GM19328 (cell line): Measurements from ENCODE around the gene FBXO42.

Source experiments
- ATAC-seq: cut with Tn5 transposase; IDR thresholded peaks from one replicate; pipeline ENCODE4 v1.9.1; 2021; ENCODE audit warnings: mild to moderate bottlenecking, moderate library complexity; ENCODE audit not compliant: unreplicated experiment

The FBXO42 gene

DNA sequence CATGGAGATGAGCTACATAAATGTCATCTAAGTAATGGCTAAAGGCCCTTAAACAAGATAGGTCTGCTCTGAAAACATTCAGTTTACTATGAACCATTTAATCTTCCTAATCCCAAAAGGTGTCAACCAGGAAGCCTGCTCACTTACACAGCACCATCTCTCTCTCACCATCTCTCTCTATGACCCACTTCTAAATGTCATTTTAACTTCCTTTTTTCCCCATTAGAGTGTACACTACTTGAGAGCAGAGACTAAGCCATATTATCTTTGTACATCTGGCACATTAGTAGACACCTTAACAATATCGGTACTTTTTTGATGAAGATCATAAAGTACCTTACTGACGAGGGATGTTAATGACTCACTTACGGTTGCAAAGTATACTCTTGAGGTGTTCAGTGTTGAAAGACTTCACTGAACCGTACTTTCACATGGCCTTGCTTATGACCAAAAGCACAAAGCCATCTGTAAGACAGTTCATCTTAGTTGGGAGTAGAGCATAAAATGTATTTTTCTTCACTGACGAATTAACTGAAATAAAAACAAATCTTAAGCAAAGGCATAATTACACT lies 25.4 kb downstream of the FBXO42 start:
- no peak for ATAC-seq

DNA sequence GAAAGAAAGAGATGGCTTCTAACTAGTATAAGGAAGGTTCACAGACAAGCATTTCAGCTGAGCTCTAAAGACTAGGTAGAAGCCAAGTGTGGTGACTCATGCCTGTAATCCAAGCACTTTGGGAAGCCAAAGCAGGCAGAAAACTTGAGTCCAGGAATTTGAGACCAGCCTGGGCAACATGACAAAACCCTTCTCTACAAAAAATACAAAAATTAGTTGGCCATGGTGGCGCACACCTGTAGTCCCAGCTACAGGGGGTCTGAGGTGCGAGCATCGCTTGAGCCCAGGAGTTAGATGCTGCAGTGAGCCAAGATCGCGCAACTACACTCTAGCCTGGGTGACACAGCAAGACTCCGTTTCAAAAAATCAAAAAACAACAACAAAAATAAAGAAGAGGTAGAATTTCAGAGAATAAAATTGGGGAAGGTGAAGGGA lies 27.8 kb downstream of the FBXO42 start:
- no peak for ATAC-seq

DNA sequence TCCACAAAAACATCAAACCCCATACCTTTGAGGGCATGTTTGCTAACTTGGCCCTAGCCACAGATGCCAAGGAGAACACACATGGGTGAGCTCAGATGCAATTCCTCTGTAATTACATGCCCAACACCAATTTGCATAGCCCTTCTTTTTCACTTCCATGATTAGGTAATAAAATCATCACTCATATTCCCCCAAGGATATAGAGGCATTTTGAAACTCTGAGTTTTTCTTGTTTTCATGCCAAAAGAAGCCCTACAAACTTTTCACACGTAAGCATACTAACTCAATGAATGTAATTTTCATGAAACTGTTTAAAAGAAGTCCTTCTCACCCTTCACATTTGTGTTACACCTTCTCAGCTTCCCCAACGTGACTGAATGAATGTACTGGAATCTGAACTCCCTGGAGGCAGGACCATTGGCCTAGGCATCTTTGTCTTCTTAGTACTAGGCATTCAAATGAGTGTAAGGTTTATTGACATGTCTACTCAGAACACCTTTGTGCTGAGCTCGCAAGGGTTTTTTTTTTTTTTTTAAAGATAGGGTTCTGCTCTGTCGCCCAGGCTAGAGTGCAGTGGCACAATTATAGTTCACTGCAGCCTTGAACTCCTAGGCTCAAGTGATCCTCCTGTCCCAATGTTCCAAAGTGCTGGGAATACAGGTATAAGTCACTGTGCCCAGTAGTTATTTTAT lies 31.0 kb downstream of the FBXO42 start:
- no peak for ATAC-seq

DNA sequence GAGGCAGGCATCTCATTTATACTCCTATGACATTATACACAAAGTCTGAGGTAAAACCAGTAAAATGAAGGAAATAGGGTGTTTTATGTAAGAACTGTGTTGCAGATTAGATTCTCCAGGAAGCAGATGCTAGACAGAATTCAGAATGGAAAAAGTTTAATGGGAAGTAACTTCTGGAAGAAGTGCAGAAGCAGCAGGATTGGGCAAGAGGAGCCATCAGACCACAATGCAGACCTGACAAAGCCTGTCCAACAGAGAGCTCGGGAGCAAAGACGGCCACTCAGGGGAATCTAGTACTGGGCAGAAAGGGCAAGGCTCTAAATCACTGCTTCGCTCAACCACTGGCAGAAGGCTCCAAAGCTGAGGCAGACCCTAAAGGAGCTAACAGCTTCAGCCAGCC lies 33.7 kb downstream of the FBXO42 start:
- no peak for ATAC-seq

DNA sequence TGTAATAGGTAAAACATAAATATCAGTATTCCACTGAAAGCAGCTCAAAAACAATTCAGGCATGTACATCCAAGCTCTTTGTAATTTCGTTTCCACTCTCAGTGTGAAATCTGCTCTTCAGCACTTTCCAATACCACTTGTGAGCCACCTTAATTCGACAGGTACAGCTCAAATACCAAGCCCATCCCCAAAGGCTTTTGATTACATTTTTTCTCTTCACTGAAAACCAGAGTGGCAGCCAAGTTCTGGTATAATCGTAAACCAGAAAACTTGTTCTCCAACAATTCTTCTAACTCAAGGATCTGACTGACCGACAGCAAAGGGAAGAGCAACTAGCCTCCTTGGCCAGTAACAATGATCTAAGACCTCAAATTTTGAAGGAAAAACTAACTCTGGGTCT lies 36.8 kb downstream of the FBXO42 start:
- ATAC-seq = no peak

DNA sequence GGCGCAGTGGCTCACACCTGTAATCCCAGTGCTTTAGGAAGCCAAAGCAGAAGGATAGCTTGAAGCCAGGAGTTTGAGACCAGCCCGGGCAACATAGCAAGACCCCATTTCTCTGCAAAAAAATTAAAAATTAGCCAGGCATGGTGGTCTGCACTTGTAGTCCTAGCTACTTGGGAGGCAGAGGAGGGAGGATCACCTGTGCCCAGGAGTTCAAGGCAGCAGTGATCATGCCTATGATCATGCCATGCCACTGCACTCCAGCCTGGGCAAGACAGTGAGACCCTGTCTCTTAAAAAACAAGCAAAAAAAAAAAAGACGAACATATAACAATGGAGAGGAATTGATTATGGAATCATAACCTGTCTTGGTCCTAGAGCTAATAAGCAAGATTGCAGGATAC lies 45.1 kb downstream of the FBXO42 start:
- no peak for ATAC-seq

DNA sequence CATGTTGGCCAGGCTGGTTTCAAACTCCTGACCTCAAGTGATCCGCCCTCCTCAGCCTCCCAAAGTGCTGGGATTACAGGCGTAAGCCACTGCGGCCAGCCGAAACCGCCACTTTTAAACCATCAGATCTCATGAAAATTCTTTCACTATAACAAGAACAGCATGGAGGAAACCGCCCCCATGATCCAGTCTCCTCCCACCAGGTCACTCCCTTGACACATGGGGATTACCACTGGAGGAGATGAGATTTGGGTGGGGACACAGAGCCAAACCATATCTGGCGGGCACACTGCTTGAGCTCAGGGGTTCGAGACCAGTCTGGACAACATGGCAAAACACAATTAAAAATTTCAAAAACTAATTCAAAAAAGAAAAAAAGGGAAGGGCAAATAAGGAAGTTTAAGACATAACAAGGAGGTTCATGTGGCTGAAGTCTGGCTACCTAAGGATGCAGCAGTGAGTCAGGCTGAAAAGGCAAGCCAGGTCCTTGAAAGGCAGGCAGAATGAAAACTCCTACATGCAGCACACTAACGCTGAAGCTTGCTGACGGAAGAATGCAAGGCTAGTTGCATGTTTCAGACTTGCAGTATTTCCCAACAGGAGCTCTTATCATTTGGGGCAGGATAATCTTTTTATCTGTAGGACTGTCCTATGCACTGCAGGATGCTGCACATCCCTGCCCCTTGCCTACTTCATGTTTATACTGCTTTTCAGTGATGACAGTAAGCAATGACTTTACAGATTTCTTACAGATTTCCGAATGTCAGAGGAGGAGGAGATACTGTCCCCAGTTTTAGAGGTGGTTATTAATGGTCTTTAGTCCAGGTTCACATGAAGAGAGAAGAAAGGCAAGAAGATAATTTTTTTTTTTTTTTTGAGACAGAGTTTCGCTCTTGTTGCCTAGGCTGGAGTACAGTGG lies 49.3 kb downstream of the FBXO42 start:
- no peak for ATAC-seq

DNA sequence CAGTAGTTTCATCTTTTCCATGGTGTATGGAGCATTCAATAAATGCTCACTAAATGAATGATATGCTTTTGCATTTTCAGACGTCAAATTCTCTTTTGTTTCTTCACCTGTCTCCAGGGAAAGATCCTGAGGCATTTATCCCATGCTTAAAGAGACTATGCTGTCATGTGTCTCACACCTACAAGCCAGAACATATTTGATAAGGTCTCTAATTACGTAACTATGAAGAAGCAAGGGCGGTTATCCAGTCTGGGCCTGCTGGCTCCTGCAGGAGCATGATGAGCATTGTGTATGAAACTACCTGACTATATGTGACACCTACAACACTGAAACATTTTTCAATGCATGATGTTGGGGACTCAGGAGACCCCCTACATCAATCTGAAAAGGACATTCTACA lies 51.8 kb downstream of the FBXO42 start:
- ATAC-seq = no peak

DNA sequence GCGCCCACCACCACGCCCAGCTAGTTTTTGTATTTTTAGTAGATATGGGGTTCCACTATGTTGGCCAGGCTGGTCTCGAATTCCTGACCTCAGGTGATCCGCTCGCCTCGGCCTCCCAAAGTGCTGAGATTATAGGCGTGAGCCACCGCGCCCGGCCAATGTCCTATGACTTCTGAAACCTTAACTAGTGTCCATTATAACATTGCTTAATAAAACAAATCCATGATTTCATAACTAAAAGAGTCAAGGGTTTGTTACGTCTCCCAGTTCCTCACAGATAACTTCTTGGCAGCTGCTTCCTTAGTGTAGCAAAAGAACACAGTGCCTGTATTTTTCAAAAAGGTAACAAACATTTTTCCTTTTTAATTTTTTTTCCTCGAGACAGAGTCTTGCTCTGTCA lies 53.6 kb downstream of the FBXO42 start:
- ATAC-seq = no peak

DNA sequence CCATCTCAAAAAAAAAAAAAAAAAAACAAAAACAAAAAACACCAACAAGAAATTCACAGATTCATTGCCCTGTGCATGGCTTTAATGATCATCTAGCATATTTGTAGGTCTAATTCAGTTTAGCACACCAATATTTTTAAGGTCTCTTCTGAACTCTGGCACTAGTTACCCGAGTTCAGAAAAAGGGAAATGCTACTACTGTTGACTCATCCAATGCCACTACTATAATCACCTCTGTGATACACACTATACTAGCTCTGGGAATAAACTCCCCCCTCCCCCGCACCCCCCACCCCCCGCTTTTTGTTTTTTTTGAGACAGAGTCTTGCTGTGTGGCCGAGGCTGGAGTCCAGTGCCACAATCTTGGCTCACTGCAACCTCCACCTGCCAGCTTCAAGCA lies 55.6 kb downstream of the FBXO42 start:
- ATAC-seq = no peak

DNA sequence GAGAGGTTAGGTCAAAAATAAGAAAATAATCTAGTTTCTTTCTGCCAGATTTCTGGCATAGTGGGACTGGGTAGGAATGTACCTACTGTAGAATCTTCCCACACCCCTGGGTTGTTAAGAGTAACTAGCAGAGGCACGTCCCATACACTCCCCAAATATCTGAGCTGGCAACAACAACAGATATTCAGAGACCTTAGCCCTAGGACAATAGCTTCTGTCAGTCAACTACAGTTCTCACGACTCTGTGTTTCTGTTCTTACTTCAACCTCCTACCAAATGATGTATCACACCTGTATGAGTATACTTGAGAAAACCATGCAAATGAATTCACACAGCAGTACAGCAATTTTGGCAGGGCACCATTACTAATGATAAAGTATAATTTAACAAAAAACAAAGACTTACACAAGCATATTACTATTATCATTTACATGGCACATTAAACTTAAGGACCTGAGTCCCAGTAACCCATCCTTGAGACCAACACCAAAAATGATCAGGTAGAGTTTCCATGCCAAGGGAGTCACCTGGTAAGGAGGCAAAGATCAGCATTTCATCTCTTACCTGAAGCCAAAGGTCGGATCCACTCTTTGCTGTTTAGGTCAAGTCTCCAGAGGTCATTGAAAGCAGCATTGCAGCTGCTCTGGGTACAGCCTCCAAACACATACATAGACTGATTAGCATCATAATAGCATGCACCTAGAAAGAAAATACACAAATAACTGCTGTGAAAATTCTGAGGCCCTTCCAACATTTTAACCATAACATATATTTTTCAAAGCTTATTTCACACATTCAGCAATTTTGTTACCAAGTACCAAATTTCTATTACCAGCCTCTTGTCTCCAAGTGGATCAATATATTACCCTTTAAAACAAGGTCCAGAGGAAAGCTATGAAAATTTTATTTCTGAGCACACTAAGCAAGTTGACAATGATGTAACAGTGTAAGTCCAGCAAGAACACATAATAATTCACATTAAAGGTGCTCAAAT lies 57.8 kb downstream of the FBXO42 start:
- ATAC-seq = no peak

DNA sequence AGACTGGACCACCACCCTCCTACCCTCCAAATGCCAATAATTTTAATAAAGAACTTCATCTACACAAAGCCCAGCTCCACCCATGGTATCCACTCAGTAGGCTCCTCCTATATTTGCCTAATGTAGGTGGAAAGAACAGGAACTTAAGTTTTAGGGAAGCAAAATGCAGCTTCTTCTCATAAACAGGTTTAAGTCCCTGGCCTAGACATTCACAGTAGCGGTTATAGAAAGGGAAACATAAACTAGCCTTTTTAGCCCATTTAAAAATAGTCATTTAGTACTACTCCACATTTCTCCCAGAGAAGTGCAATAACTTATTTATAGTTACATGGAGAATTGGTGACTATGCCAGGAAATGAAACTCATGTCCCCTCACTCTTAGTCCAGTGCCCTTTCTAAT lies 58.7 kb downstream of the FBXO42 start:
- no peak for ATAC-seq

DNA sequence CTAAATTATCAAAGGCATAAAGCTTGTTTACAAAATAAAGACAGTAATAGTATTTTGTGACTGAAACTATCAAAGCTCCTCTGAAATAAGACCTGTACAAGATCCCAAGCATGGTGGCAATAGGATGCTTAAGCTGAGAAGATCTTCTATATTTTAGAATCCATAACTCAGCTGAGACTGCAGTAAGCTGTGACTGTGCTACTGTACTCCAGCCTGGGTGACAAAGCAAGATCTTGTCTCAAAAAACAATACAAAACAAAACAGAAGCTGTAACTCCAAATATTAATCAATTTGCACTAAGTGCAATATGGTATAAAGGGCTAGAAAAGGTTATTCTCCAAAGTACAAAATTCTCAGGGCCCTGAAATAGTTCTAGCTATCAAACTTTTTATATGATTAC lies 59.5 kb downstream of the FBXO42 start:
- no peak for ATAC-seq

DNA sequence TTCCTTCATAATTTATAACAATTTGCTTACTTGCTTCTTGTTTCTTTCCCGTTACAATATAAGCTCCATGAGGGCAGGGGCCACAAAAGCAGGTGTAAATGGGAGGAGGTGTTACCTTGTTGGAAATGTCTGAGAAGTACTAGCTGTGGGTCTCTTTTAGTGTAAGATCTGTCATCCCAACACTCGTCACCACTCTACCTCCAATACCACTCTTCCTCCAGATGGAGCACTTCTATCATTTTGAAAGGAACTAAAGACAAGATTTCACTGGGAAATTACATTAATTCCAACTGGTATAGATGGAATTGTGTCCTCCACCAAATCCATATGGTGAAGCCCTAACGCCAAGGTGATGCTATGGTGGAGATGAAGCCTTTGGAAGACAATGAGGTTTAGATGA lies 62.3 kb downstream of the FBXO42 start:
- no peak for ATAC-seq

DNA sequence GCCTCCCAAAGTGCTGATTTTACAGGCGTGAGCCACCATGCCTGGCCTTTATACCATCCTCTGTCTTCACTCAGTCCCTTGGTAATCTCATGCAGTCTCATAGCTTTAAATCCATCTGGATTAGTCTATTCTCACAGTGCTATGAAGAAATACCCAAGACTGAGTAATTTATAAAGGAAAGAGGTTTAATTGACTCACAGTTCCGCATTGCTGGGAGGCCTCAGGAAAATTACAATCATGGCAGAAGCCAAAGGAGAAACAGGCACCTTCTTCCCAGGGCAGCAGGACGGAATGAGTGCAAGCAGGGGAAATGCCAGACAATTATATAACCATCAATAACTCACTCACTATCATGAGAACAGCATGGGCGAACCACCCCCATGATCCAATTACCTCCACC lies 66.2 kb downstream of the FBXO42 start:
- ATAC-seq = no peak

DNA sequence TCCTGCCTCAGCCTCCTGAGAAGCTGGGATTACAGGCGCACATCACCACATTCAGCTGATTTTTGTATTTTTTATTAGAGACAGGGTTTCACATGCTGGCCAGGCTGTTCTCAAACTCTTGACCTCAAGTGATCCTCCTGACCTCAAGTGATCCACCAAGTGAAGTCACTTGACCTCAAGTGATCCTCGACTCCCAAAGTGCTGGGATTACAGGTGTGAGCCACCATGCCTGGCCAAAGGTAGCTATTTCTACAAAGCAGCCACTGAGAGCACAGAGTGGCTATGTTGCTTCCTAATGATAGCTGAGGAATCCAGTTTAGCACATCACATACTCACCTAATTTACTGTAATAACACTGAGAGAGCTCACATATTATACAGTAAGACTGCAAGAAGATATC lies 70.5 kb downstream of the FBXO42 start:
- no peak for ATAC-seq

DNA sequence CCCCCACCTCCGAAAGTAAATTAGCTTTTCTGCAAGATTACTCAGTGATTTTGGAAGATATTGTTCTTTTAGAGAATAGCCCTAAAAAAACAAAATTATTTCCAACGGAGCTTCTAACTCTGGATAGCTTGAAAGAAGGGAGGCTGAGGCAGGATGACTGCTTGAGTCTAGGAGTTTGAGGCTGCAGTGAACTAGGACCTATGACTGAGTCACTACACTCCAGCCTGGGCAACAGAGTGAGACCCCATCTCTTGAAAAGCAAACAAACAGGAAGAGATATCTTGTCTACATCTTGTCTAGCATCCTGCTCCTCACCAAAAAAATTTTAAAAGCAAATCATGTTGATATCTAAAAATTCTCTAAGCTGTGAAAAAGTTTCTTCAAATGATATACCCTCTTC lies 73.1 kb downstream of the FBXO42 start:
- no peak for ATAC-seq

DNA sequence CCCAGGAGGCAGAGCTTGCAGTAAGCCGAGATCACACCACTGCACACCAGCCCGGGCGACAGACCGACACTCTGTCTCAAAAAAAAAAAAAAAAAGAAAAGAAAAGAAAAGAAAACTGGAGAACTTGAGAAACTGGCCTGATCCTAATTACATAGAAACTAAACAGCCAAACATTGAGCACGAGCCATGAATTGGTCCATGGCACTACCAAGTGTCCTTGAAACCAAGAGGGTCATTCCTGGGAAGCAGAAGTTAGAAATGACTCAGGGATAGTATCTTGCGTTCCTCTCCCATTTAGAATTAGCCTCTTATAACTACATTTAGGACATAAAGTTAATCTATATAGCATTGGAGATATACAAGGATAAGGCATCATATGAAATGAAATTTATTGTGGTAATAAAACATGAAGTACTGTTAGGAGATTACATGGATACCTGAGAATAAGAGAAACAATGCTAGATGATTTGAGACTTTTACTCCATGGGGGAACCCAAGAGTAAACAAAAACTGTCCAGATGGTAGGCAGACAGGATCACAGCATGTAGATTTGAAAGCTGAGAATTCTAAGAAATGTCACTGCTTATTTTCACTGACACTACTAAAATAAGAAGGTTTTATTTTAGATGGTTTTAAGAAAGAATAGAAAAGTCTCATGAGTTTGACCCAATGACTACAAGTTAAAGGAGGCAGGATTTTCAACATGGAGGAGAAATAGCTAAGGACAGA lies 75.8 kb downstream of the FBXO42 start:
- no peak for ATAC-seq

DNA sequence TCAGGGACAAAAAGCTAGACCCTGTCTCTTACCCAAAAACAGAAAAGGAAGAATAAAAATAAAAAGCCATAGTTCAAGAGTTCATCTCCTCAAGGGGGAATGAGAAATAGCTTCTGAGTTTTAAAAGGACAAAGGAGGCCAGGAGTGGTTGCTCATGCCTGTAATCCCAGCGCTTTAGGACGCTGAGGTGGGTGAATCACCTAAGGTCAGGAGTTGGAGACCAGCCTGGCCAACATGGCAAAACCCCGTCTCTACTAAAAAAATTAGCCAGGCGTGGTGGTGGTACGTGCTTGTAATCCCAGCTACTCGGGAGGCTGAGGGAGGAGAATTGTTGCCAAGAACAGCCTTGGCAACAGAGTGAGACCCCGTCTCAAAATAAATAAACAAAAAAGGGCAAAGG lies 76.7 kb downstream of the FBXO42 start:
- ATAC-seq = no peak

DNA sequence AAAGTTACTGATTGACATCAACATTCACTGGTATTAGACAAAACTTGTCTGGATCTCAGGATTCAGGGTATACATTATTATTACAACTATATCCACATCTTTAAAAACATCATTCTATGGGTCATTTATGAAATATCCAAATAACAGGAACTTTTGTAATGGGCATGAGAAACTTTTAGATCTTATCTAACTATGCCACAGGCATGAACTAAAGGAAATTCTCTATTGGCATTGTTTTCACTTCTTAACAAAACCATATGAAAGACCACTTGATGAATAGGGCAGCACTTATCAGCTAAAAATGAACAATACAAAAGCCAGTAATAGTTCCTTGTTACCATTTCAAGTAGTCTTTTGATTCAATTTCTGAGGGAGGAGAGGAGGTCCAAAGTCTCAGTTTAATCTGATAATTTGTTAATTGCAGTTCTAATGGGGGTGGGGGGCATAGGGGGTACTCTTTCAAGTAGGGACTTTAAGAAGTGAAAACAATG lies 84.5 kb downstream of the FBXO42 start:
- ATAC-seq = no peak
